ENCODE results near the gene S1PR5.

The S1PR5 gene

DNA sequence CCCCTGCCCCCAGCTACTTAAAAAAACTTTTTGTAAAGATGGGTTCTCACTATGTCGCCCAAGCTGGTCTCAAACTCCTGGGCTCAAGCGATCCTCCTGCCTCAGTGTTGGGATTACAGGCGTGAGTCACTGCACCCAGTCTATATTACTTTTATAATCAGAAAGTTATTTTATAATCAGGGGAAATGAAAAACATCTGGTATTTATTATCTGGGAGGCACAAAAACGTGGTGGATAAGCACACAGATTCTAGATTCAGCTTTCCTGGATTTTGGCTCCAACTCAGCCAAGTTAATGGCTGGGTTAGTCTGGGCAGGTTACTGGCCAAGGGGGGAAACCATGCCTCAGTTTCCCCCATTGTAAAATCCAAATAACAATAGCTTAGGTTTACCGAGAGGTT, 38.8 kb downstream of the S1PR5 start:
- DNase-seq (ENCODE audit: low spot score), result no peak
- TF ChIP-seq, protein P1, sequence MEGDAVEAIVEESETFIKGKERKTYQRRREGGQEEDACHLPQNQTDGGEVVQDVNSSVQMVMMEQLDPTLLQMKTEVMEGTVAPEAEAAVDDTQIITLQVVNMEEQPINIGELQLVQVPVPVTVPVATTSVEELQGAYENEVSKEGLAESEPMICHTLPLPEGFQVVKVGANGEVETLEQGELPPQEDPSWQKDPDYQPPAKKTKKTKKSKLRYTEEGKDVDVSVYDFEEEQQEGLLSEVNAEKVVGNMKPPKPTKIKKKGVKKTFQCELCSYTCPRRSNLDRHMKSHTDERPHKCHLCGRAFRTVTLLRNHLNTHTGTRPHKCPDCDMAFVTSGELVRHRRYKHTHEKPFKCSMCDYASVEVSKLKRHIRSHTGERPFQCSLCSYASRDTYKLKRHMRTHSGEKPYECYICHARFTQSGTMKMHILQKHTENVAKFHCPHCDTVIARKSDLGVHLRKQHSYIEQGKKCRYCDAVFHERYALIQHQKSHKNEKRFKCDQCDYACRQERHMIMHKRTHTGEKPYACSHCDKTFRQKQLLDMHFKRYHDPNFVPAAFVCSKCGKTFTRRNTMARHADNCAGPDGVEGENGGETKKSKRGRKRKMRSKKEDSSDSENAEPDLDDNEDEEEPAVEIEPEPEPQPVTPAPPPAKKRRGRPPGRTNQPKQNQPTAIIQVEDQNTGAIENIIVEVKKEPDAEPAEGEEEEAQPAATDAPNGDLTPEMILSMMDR (IDR thresholded peaks at IDR 0.05; ENCODE audit: extremely low read depth, missing control alignments), result no peak

DNA sequence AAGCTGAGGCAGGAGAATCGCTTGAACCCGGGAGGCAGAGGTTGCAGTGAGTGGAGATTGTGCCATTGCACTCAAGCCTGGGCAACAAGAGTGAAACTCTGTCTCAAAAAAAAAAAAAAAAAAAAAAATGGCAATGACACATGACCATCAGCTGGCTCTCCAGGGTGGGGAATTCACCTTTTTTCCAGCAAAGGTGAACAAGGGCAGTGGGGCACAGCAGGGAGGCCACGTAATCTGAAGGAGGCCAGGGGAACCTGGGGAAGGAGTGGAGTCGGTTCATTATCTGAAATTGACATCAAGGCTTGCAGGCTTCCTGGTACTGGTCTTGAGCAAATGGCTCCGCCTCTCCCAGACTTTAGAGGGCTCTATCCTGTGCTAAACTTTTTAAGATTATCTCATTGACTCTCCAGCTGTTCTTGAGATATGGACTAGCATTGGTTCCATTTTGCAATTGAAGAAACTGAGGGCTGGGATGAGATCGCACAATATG, 42.2 kb downstream of the S1PR5 start:
- DNase-seq (ENCODE audit: low spot score), result no peak
- TF ChIP-seq, protein P1 (IDR thresholded peaks at IDR 0.05; ENCODE audit: extremely low read depth, missing control alignments), result no peak

DNA sequence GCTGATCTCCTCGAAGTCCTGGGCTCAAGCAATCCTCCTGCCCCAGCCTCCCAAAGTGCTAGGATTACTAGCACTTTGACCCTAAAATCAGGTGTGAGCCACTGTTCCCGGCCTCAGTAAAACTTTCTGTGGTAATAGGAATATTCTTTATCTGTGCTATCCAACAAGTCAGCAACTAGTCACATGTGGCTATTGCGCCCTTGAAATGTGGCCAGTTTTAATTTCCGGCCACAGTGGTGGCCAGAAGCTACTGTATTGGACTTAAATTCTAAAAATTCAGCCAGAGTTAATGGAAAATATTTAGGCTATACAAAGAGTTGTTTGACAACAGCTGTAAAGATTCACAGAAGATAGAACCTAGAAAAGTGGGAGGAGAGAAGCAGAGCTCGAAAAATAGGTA, 44.1 kb downstream of the S1PR5 start:
- DNase-seq (ENCODE audit: low spot score), result no peak

DNA sequence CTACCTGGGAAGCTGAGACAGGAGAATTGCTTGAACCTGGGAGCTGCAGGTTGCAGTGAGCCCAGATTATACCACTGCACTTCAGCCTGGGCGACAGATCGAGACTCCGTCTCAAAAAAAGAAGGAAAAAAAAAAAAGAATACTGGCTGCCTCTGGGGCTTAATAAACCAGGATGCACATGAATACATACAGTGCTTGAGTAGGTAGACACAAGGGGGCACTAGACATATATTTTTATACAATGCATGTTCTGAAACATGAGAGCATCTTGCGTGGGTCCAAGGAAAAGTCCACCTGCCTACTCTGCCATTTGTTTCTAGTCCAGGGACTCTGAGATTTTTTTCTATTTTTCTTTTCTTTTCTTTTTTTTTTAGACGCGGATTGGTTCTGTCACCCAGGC, 45.3 kb downstream of the S1PR5 start:
- TF ChIP-seq, protein P1 (IDR thresholded peaks at IDR 0.05; ENCODE audit: extremely low read depth, missing control alignments), result peak; percentile 30
- DNase-seq (ENCODE audit: low spot score), result no peak

More for the DNA sequence above, 44.1 kb downstream of the S1PR5 start:
- TF ChIP-seq, protein P1 (IDR thresholded peaks at IDR 0.05; ENCODE audit: extremely low read depth, missing control alignments), result no peak

DNA sequence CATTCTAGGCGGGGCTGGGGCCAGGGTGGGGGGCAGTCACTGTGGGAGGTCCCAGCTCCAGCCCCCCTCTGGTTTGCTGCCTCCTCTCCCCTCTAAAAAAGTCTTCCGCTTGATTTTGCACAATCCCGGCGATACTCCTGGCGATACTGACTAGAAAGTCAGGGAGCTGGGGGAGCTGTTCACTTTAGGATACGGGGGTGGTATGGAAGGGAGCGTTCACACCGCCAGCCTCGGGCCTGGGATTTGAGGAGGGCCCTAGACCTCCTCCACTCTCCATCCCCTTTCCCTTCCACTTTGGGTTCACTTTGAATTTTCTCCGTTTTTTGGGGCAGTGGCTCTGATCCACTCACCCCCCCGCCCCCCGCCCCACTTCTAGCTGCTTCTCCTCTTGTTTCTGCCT, 49.1 kb downstream of the S1PR5 start:
- TF ChIP-seq, protein P1 (IDR thresholded peaks at IDR 0.05; ENCODE audit: extremely low read depth, missing control alignments), result no peak
- no peak for DNase-seq (ENCODE audit: low spot score)

DNA sequence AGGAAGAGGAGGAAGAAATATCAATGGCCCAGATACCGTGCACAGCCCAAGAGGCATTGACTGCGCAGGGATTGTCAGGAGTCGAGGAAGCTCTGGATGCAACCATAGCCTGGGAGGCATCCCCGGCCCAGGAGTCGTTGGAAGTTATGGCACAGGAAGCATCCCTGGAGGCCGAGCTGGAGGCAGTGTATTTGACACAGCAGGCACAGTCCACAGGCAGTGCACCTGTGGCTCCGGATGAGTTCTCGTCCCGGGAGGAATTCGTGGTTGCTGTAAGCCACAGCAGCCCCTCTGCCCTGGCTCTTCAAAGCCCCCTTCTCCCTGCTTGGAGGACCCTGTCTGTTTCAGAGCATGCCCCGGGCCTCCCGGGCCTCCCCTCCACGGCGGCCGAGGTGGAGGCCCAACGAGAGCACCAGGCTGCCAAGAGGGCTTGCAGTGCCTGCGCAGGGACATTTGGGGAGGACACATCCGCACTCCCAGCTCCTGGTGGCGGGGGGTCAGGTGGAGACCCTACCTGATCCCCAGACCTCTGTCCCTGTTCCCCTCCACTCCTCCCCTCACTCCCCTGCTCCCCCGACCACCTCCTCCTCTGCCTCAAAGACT, 50.0 kb downstream of the S1PR5 start:
- no peak for DNase-seq (ENCODE audit: low spot score)
- TF ChIP-seq, protein P1 (IDR thresholded peaks at IDR 0.05; ENCODE audit: extremely low read depth, missing control alignments), result no peak

DNA sequence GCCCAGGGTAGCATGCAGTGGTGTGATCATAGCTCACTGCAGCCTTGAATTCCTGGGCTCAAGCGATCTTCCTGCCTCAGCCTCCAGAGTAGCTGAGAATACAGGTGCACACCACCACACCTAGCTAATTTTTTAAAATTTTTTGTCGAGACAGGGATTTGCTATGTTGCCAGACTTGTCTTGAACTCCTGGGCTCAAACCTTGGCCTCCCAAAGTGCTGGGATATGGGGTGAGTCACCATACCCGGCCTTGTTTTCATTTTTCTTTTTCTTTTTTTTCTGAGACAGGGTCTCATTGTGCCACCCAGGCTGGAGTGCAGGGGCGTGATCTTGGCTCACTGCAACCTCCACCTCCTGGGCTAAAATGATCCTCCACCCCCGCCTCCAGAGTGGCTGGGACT, 52.8 kb downstream of the S1PR5 start:
- DNase-seq (ENCODE audit: low spot score), result no peak
- TF ChIP-seq, protein P1 (IDR thresholded peaks at IDR 0.05; ENCODE audit: extremely low read depth, missing control alignments), result no peak

Data from GM20000 (cell line).